ENCODE results near the gene TMEM222.

Gene TMEM222

DNA sequence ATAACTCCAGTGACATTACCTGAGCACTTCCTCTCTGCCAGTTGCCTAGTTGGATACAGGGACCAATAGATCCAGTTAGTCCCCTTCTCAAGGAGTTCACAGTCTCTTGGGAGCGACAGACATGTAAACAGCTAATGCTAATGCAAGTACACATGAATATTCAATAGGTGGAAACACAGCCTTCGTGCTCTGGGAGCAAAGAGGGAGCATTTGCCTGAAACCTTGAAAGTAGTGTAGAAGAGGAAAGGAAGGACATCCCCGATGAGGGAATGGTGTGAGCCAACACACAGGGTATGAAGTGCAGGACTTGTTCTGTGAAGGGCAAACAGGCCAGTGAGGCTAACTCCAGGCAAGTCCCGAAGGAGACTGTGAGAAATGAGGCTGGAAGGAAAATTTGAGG, 3.8 kb upstream of the TMEM222 start:
- peaks cover 10% of the 10 kb centered on the region for H3K79me2 ChIP-seq (ENCODE audit: insufficient read depth, low read length)
- no peaks in the 10 kb centered on the region for H3K27me3 ChIP-seq (ENCODE audit: low read length)
- no peaks in the 10 kb centered on the region for H3K9me2 ChIP-seq (replicated peaks; ENCODE audit: insufficient read depth, low read length)
- H3F3A ChIP-seq (ENCODE audit: insufficient read depth) = no peaks in the 10 kb centered on the region
- H4K20me1 ChIP-seq (ENCODE audit: low read depth, low read length) = no peaks in the 10 kb centered on the region
- no peak overlapping the region for H3K27ac ChIP-seq (ENCODE audit: low read depth, low read length)
- no peak overlapping the region for H3K9ac ChIP-seq (ENCODE audit: low read length)
- H3K9me3 ChIP-seq (ENCODE audit: insufficient read depth, low read length) = no peaks in the 10 kb centered on the region
- no peak overlapping the region for H3K4me2 ChIP-seq (ENCODE audit: low read depth, low read length, poor library complexity, severe bottlenecking)
- H2AFZ ChIP-seq (ENCODE audit: low read depth, low read length, severe bottlenecking) = no peak overlapping the region
- no peak overlapping the region for H3K4me3 ChIP-seq (ENCODE audit: insufficient read depth, low read length, poor library complexity, severe bottlenecking)
- no peak for TF ChIP-seq EZH2phosphoT487 (conservative IDR thresholded peaks at IDR 0.05; ENCODE audit: low read length)
- TF ChIP-seq, protein P1, sequence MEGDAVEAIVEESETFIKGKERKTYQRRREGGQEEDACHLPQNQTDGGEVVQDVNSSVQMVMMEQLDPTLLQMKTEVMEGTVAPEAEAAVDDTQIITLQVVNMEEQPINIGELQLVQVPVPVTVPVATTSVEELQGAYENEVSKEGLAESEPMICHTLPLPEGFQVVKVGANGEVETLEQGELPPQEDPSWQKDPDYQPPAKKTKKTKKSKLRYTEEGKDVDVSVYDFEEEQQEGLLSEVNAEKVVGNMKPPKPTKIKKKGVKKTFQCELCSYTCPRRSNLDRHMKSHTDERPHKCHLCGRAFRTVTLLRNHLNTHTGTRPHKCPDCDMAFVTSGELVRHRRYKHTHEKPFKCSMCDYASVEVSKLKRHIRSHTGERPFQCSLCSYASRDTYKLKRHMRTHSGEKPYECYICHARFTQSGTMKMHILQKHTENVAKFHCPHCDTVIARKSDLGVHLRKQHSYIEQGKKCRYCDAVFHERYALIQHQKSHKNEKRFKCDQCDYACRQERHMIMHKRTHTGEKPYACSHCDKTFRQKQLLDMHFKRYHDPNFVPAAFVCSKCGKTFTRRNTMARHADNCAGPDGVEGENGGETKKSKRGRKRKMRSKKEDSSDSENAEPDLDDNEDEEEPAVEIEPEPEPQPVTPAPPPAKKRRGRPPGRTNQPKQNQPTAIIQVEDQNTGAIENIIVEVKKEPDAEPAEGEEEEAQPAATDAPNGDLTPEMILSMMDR (IDR thresholded peaks at IDR 0.05; ENCODE audit: insufficient read depth, low read length, poor library complexity, severe bottlenecking) = no peak
- H3K36me3 ChIP-seq (ENCODE audit: low read length) = no peaks in the 10 kb centered on the region

DNA sequence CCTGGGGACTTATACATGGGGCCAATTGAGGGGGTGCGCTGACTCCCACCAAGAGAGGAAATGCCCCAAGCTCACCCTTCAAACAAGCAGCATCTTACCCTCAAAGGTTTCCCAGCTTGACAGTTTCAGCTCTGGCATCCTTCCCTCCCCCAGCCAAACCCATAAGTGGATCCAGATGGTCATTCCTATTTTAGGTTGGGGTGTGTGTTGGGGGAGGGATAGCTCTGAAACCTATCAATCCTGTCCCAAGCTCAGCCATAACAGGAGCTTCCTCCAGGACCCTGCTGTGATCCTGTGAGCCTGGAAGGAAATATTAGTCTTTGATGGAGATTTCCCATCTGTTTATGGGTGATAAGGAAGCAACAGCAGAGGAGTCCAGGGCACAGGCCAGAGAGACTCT, 3.4 kb upstream of the TMEM222 start:
- Histone ChIP-seq H3K9me2 (replicated peaks; ENCODE audit: insufficient read depth, low read length) (no peaks in the 10 kb centered on the region), H3K79me2 (ENCODE audit: insufficient read depth, low read length) (peaks cover 15% of the 10 kb centered on the region), H3K27ac (ENCODE audit: low read depth, low read length) (no peak overlapping the region), H3F3A (ENCODE audit: insufficient read depth) (no peaks in the 10 kb centered on the region), H3K36me3 (ENCODE audit: low read length) (no peaks in the 10 kb centered on the region), H3K27me3 (ENCODE audit: low read length) (no peaks in the 10 kb centered on the region), H4K20me1 (ENCODE audit: low read depth, low read length) (no peaks in the 10 kb centered on the region), H2AFZ (ENCODE audit: low read depth, low read length, severe bottlenecking) (no peak overlapping the region), H3K4me2 (ENCODE audit: low read depth, low read length, poor library complexity, severe bottlenecking) (no peak overlapping the region), H3K9me3 (ENCODE audit: insufficient read depth, low read length) (no peaks in the 10 kb centered on the region), H3K9ac (ENCODE audit: low read length) (no peak overlapping the region), H3K4me3 (ENCODE audit: insufficient read depth, low read length, poor library complexity, severe bottlenecking) (no peak overlapping the region)
- TF ChIP-seq EZH2phosphoT487 (conservative IDR thresholded peaks at IDR 0.05; ENCODE audit: low read length) = no peak
- TF ChIP-seq, protein P1 (IDR thresholded peaks at IDR 0.05; ENCODE audit: insufficient read depth, low read length, poor library complexity, severe bottlenecking) = no peak

DNA sequence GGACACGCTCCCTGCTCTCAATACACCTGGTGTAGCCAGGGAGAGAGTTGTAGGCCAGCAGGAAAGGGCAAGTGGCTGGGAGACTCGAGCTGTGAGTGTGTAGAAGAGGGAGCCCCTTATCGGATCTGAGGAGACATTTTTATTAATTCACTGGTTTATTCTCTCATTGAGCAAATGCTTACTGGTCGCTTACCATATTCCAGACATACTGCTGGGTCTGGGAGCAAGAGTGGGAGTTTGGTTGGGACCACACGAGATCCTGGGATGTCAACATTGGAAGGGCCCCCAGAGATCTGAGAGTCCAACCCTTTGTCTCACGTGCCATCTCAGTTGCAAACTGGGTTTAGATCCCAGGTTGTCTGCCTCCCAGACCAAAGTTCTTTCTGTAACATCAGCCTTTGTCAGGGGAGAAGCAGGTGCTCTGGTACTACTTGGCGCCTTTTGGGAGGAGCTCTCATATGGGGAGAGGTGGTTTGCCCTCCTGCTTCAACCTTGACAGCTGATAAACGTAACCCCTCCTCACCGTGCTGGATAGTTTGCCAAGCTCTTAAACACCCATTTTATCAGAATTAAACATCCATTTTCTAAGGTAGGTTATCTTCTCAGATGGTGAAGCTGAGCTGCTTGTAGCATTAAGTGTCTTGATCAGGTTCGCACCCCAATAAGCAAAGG, 742 bp downstream of the TMEM222 start:
- Histone ChIP-seq H3F3A (ENCODE audit: insufficient read depth) (no peaks in the 10 kb centered on the region), H3K4me2 (ENCODE audit: low read depth, low read length, poor library complexity, severe bottlenecking) (peak overlapping the region; percentile 81), H3K9me3 (ENCODE audit: insufficient read depth, low read length) (no peaks in the 10 kb centered on the region), H4K20me1 (ENCODE audit: low read depth, low read length) (no peaks in the 10 kb centered on the region), H3K79me2 (ENCODE audit: insufficient read depth, low read length) (peaks cover 55% of the 10 kb centered on the region), H3K4me3 (ENCODE audit: insufficient read depth, low read length, poor library complexity, severe bottlenecking) (peak overlapping the region; percentile 96), H3K27me3 (ENCODE audit: low read length) (no peaks in the 10 kb centered on the region), H3K36me3 (ENCODE audit: low read length) (peaks cover 8% of the 10 kb centered on the region; the same call in 1 of the 2 replicates), H2AFZ (ENCODE audit: low read depth, low read length, severe bottlenecking) (peak overlapping the region; percentile 67), H3K9ac (ENCODE audit: low read length) (peak overlapping the region; percentile 98), H3K27ac (ENCODE audit: low read depth, low read length) (peak overlapping the region; percentile 60), H3K9me2 (replicated peaks; ENCODE audit: insufficient read depth, low read length) (no peaks in the 10 kb centered on the region)
- TF ChIP-seq, protein P1 (IDR thresholded peaks at IDR 0.05; ENCODE audit: insufficient read depth, low read length, poor library complexity, severe bottlenecking) = no peak
- no peak for TF ChIP-seq EZH2phosphoT487 (conservative IDR thresholded peaks at IDR 0.05; ENCODE audit: low read length)
